Neural cell (in vitro differentiated cells): ENCODE results near the gene ALX4. TPM values are rescaled to one million over a fixed set of nuclear protein-coding genes. Genes with fewer than 3 reads are reported as not detected.

Experiments
- polyA plus RNA-seq: library from polyadenylated mRNA; depleted of rRNA; stranded (reverse); fragments of >200 nt; gene quantifications from 2 replicates; pipeline ENCODE4 v1.2.3, GENCODE V29; 2014

ALX4 gene
- polyA plus RNA-seq, 1 donor from 2014 or later = not detected

Other genes starting within 250 kb of the ALX4 start
- gene ACCS, start 243.9 kb downstream of the ALX4 start, polyA plus RNA-seq = not detected in 2 replicates
- 77.5 and 82.6 TPM in 2 replicates for gene EXT2, start 214.5 kb downstream of the ALX4 start, polyA plus RNA-seq